ENCODE data around the gene KDM4D. TPM values are rescaled to one million over a fixed set of nuclear protein-coding genes. Genes with fewer than 3 reads are reported as not detected.
"Not testable (repeated sequence)": the region's sequence is repeated elsewhere in the genome, so short reads cannot be mapped to it uniquely, and the experiment has no call there.

The KDM4D gene
- total RNA-seq, 1 experiment from 2014 or later = 3.2 TPM

- no peak for DNase-seq (ENCODE audit: low read depth)
Observed at GRCh38 chr11:95028357-95028756, 54.8 kb downstream of the KDM4D start.

DNA sequence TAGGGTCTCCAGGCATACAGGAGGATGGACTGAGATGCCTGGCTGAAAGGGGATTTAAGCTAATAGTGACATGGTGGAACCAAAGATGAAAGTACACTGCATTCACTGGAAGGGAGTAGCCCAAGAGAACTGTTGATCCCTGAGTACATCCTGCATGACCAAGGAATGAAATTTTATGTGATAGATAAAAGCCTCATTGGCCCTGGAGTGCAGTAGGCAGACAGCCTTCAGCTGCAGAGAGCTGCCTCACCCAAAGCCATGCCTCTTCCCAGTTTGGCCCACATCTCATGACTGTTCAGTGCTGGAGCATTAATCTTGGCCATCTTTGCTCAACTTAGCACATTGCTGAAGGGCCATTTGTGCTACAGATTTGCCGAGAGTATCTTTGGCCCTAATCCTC lies 59.5 kb downstream of the KDM4D start:
- DNase-seq (ENCODE audit: low read depth) = no peak

DNA sequence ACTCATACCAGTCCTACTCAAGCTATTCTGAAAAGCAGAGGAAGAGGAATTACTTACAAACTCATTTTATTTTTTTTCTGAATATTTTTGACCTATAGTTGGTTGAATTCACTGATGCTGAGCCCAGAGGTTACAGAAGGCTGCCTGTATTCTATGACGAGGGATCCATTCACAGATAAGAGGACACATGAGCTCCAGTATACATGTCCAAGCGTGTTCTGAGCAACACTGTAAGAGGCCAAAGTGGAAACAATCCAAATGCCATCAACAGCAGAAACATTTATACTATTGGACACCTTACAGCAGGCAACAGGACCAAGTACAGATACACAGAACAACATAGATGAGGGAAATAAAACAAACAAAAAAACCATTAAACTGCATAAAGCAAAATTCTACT lies 61.8 kb downstream of the KDM4D start:
- DNase-seq (ENCODE audit: low read depth) = no peak

DNA sequence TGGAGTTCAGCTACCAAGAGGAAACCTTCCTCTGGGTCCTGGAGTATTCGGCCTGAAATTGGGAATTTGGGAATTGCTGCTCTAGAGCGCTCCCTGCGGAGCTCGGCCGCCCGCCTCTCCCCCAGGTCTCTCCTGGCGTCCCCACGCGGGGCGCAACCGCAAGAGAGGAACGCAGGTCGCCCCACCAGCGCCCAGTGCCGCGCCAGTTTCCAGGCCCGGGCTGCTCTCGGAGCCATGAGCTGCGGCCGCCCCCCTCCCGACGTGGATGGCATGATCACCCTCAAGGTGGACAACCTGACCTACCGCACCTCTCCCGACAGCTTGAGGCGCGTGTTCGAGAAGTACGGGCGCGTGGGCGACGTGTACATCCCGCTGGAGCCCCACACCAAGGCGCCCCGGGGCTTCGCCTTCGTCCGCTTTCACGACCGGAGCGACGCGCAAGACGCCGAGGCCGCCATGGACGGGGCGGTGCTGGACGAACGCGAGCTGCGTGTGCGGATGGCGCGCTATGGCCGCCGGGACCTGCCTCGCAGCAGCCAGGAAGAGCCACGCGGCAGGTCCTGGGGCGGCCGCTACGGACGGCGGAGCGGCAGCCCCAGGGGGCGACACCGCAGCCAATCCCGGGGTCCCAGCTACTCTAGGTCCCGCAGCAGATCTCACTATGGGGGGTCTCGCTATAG lies 64.0 kb downstream of the KDM4D start:
- DNase-seq (ENCODE audit: low read depth) = not testable (repeated sequence)

GRCh38 chr11:95042239-95042638 lies 68.7 kb downstream of the KDM4D start:
- no peak for DNase-seq (ENCODE audit: low read depth)

GRCh38 chr11:95042906-95043305 lies 69.4 kb downstream of the KDM4D start:
- DNase-seq (ENCODE audit: low read depth) = no peak

DNA sequence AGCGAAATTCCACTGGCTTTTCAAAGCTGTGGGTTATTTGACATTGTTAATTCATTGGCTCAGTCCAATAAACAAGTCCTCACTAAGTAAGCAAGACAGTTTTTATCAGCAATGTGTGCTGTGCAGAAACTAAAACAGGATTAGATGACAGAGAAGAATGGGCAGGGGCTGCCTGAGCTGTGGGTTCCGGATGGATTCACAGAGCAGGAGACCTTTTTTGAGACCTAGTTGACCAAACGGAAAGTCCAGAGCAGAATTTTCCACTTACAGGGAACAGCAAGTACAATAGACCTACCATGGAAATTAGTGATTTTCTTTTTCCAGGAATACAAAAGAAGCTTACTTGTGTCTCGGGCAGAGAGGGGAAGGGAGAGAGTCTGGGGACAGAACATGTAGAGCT lies 70.5 kb downstream of the KDM4D start:
- DNase-seq (ENCODE audit: low read depth) = no peak

DNA sequence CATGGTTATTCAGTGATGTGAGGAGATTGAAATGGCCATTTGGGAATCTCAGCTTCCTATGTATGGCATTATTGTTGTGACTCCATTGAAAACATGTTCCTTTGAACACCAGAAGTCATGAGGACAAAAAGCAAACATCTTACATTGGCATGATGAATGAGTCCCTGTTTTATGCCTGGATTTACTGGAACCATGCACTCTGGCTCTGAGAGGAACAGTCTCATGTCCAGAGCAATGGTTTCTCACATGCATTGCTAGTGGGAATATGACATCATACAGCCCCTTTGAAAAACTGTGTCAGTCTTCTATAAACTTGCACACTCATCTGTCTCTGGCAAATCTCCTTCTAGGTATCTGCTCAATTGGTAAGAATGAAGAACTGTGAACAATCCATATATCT lies 72.3 kb downstream of the KDM4D start:
- DNase-seq (ENCODE audit: low read depth) = no peak

Other genes starting within 250 kb of the KDM4D start
- 28.6 and 30.7 TPM in 2 replicates for gene AMOTL1, start 205.4 kb upstream of the KDM4D start, total RNA-seq (2014; rRNA removed; shearing (Covaris generic))
- gene CWC15, start 153 bp upstream of the KDM4D start, total RNA-seq (2014; rRNA removed; shearing (Covaris generic)) = 50.1 and 58.3 TPM in 2 replicates
- gene KDM4E, start 51.5 kb downstream of the KDM4D start, total RNA-seq (2014; rRNA removed; shearing (Covaris generic)) = not detected in 2 replicates
- gene KDM4F, start 75.7 kb downstream of the KDM4D start, total RNA-seq (2014; rRNA removed; shearing (Covaris generic)) = not detected in 2 replicates
- 12.9 and 19.0 TPM in 2 replicates for gene SRSF8, start 93.2 kb downstream of the KDM4D start, total RNA-seq (2014; rRNA removed; shearing (Covaris generic))
- 32.4 and 38.8 TPM in 2 replicates for gene ENDOD1, start 116.1 kb downstream of the KDM4D start, total RNA-seq (2014; rRNA removed; shearing (Covaris generic))